ENCODE results near the gene DCTN4.
A peak's percentile ranks its signal among the peaks of the same experiment; 100 is the strongest.
"Not testable (repeated sequence)": the region's sequence is repeated elsewhere in the genome, so short reads cannot be mapped to it uniquely, and the experiment has no call there.

Gene DCTN4

DNA sequence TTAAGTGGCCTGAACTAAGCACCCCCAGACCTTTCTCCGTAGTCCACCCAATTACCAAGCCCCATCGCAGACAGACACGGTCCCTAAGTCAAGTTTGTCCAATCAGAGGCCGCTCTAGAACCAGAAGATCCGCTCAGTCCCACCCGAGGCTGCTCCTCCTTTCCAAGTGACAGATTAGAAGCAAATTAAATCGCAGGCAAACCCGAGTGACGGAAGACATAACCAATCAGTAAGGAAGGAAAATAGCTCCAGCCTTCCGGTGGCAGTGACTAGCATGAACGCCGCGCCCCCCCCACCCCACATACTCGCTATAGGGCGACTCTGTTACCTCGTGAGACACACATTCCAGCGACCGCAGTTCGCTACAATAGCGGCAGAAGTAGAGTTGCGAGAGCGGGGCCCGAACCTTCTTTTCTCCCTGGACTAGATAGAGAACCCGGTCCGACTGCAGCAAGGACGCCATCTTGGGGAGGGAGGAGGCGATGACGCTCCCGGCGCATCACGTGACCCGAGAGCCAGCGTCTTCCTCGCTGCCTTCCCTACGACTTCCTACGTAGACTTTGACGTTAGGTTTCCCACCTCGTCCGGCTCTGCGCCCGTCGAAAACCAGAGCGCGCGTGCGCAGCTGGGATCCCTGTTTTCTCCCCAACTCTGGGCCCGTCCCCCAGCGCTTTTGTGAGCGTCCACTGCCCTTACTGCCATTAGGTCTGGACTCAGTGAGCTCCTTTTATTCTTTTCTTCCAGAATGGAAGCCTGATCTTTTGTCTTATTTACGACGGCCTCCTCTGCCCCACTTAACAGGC is at the start of gene DCTN4:
Gene DCTN4 (minus strand): TSS at position 487 of the 803 bp plus-strand sequence. CDS start 24 bp downstream, at position 463.
- H3K36me3 Mint-ChIP-seq: peaks cover 13 to 23% of the 10 kb centered on the region in 2 donors
- peak; percentile 90 for DNase-seq
- H3K4me1 Mint-ChIP-seq: peaks cover 13 to 32% of the 10 kb centered on the region in 2 donors
- H3K27ac Mint-ChIP-seq: no peak within 1 kb of the TSS
- ATAC-seq (replicated peaks): peak; percentile 93 to 95
- H3K9me3 Mint-ChIP-seq: no peaks in the 10 kb centered on the region
- H3K27me3 Mint-ChIP-seq: peaks cover 6 to 7% of the 10 kb centered on the region in 2 donors
- H3K4me3 Mint-ChIP-seq: no peak within 1 kb of the TSS

- Mint-ChIP-seq H3K27me3 (peaks cover 9 to 15% of the 10 kb centered on the region in 2 donors), H3K4me1 (no peaks in the 10 kb centered on the region), H3K4me3 (no peak overlapping the region), H3K27ac (no peak overlapping the region), H3K36me3 (peaks cover 0 to 6% of the 10 kb centered on the region in 2 donors), H3K9me3 (peaks cover 5 to 9% of the 10 kb centered on the region in 2 donors)
- no peak for DNase-seq
- no peak for ATAC-seq (replicated peaks)
Measured at GRCh38 chr5:150804388-150804787, 45.6 kb upstream of the DCTN4 start.

- peaks cover 4 to 9% of the 10 kb centered on the region in 2 donors for H3K9me3 Mint-ChIP-seq
- DNase-seq: no peak
- ATAC-seq (replicated peaks): peak; percentile 38 to 46
- H3K4me3 Mint-ChIP-seq: no peak overlapping the region
- peaks cover 9 to 15% of the 10 kb centered on the region in 2 donors for H3K27me3 Mint-ChIP-seq
- no peaks in the 10 kb centered on the region for H3K4me1 Mint-ChIP-seq
- peaks cover 7 to 10% of the 10 kb centered on the region in 2 donors for H3K36me3 Mint-ChIP-seq
- no peak overlapping the region for H3K27ac Mint-ChIP-seq
Measured at GRCh38 chr5:150801117-150801927, 42.5 kb upstream of the DCTN4 start.

DNA sequence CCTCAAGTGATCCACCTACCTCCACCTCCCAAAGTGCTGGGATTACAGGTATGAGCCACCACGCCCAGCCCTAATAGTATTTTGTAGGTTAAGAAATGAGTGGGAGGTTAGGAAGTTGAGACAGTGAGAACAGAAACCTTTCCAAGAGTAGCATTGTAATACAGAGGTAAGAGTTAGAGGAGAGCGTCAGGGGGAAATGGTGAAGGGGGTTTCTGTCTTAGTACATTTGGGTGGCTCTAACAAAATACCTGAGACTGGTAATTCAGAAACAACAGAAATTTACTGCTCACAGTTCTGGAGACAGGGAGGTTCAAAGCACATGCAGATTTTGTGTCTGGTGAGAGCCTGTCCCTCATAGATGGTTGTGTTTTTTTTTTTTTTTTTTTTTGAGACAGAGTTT is 38.6 kb upstream of the DCTN4 start:
- Mint-ChIP-seq H3K27me3 (peaks cover 7 to 8% of the 10 kb centered on the region in 2 donors), H3K36me3 (peaks cover 11 to 15% of the 10 kb centered on the region in 2 donors), H3K9me3 (no peaks in the 10 kb centered on the region), H3K27ac (no peak overlapping the region), H3K4me1 (peaks cover 5 to 11% of the 10 kb centered on the region in 2 donors), H3K4me3 (no peak overlapping the region)
- ATAC-seq (replicated peaks) (no peak), DNase-seq (no peak)

DNA sequence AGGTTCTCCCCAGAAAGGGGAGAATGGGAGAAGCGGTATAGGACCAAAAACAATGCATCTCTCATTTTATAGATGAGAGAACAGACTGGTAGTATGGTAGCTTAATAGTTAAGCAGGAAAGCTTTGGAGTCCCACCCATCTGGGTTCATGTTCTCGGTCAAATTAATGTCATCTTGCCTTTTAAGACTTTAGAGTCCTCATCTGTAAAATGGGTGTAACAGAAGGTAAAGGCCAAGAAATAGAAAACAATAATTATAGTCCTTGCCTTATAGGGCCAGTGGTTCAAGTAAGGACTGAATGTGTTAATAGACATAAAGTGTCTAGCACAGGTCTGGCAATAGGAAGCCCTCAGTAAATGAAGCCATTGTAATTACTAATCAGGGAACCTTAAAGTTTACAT is 36.1 kb upstream of the DCTN4 start:
- Mint-ChIP-seq H3K9me3 (no peaks in the 10 kb centered on the region), H3K4me3 (no peak overlapping the region), H3K4me1 (peaks cover 11 to 24% of the 10 kb centered on the region in 2 donors), H3K27ac (no peak overlapping the region), H3K36me3 (peaks cover 11 to 15% of the 10 kb centered on the region in 2 donors), H3K27me3 (peaks cover 13% of the 10 kb centered on the region in 2 donors)
- DNase-seq (no peak), ATAC-seq (replicated peaks) (no peak)

DNA sequence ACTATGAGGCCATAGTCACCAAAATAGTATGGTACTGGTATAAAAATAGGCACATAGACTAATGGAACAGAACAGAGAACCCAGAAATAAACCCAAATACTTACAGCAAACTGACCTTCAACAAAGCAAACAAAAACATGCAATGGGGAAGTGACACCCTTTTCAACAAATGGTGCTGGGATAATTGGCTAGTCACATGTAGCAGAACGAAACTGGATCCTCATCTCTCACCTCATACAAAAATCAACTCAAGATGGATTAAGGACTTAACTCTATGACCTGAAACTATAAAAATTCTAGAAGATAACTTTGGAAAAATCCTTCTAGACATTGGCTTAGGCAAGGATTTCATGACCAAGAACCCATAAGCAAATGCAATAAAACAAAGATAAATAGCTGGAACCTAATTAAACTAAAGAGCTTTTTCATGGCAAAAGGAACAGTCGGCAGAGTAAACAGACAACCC is 34.6 kb upstream of the DCTN4 start:
- H3K27me3 Mint-ChIP-seq: peaks cover 13 to 17% of the 10 kb centered on the region in 2 donors
- DNase-seq; H3K27ac Mint-ChIP-seq; ATAC-seq (replicated peaks); H3K4me3 Mint-ChIP-seq; H3K9me3 Mint-ChIP-seq: not testable (repeated sequence)
- peaks cover 11 to 15% of the 10 kb centered on the region in 2 donors for H3K36me3 Mint-ChIP-seq
- peaks cover 13 to 32% of the 10 kb centered on the region in 2 donors for H3K4me1 Mint-ChIP-seq

- H3K27ac Mint-ChIP-seq: no peak overlapping the region
- DNase-seq (no peak), ATAC-seq (replicated peaks) (no peak)
- H3K4me3 Mint-ChIP-seq: no peak overlapping the region
- peaks cover 13 to 22% of the 10 kb centered on the region in 2 donors for H3K27me3 Mint-ChIP-seq
- H3K4me1 Mint-ChIP-seq: peaks cover 13 to 32% of the 10 kb centered on the region in 2 donors
- no peaks in the 10 kb centered on the region for H3K9me3 Mint-ChIP-seq
- H3K36me3 Mint-ChIP-seq: peaks cover 8 to 11% of the 10 kb centered on the region in 2 donors
Measured at GRCh38 chr5:150791536-150791935, 32.7 kb upstream of the DCTN4 start.

- Mint-ChIP-seq H3K27ac (peak overlapping the region; percentile 65), H3K27me3 (peaks cover 19 to 27% of the 10 kb centered on the region in 2 donors), H3K36me3 (peaks cover 13 to 14% of the 10 kb centered on the region in 2 donors), H3K4me1 (peaks cover 13 to 32% of the 10 kb centered on the region in 2 donors), H3K4me3 (peak overlapping the region in 1 of 2 donors; percentile 55), H3K9me3 (peaks cover 2 to 4% of the 10 kb centered on the region in 2 donors)
- ATAC-seq (replicated peaks) (peak; percentile 99 to 100), DNase-seq (peak; percentile 55)
Measured at GRCh38 chr5:150789943-150790611, 31.3 kb upstream of the DCTN4 start.

GRCh38 chr5:150789450-150789849 is 30.6 kb upstream of the DCTN4 start:
- Mint-ChIP-seq H3K27me3 (peaks cover 25 to 26% of the 10 kb centered on the region in 2 donors), H3K4me3 (peak overlapping the region in 1 of 2 donors; percentile 55), H3K27ac (no peak overlapping the region), H3K36me3 (peaks cover 13 to 16% of the 10 kb centered on the region in 2 donors), H3K9me3 (peaks cover 2 to 4% of the 10 kb centered on the region in 2 donors), H3K4me1 (peaks cover 15 to 37% of the 10 kb centered on the region in 2 donors)
- DNase-seq: no peak
- no peak for ATAC-seq (replicated peaks)

- H3K9me3 Mint-ChIP-seq: peaks cover 2 to 4% of the 10 kb centered on the region in 2 donors
- peaks cover 17 to 41% of the 10 kb centered on the region in 2 donors for H3K4me1 Mint-ChIP-seq
- H3K36me3 Mint-ChIP-seq: peaks cover 12 to 18% of the 10 kb centered on the region in 2 donors
- H3K4me3 Mint-ChIP-seq: no peak overlapping the region
- ATAC-seq (replicated peaks) (no peak), DNase-seq (no peak)
- peaks cover 22 to 27% of the 10 kb centered on the region in 2 donors for H3K27me3 Mint-ChIP-seq
- no peak overlapping the region for H3K27ac Mint-ChIP-seq
Measured at GRCh38 chr5:150788977-150789376, 30.2 kb upstream of the DCTN4 start.

GRCh38 chr5:150787656-150788055 is 28.8 kb upstream of the DCTN4 start:
- Mint-ChIP-seq H3K4me1 (peaks cover 21 to 44% of the 10 kb centered on the region in 2 donors), H3K27me3 (peaks cover 22 to 25% of the 10 kb centered on the region in 2 donors), H3K9me3 (peaks cover 2 to 4% of the 10 kb centered on the region in 2 donors), H3K27ac (no peak overlapping the region), H3K36me3 (peaks cover 3 to 25% of the 10 kb centered on the region in 2 donors), H3K4me3 (no peak overlapping the region)
- ATAC-seq (replicated peaks) (no peak), DNase-seq (no peak)

- H3K4me3 Mint-ChIP-seq: no peak overlapping the region
- no peak overlapping the region for H3K27ac Mint-ChIP-seq
- H3K4me1 Mint-ChIP-seq: peaks cover 24 to 51% of the 10 kb centered on the region in 2 donors
Measured at GRCh38 chr5:150786876-150787275, 28.1 kb upstream of the DCTN4 start.

GRCh38 chr5:150785950-150786349 is 27.1 kb upstream of the DCTN4 start:
- H3K27ac Mint-ChIP-seq: no peak overlapping the region
- peaks cover 26 to 31% of the 10 kb centered on the region in 2 donors for H3K27me3 Mint-ChIP-seq
- H3K9me3 Mint-ChIP-seq: peaks cover 2 to 4% of the 10 kb centered on the region in 2 donors
- no peak for ATAC-seq (replicated peaks)
- peaks cover 15 to 41% of the 10 kb centered on the region in 2 donors for H3K36me3 Mint-ChIP-seq
- H3K4me3 Mint-ChIP-seq: no peak overlapping the region
- no peak for DNase-seq
- H3K4me1 Mint-ChIP-seq: peaks cover 32 to 55% of the 10 kb centered on the region in 2 donors

More at GRCh38 chr5:150786876-150787275, 28.1 kb upstream of the DCTN4 start:
- DNase-seq (no peak), ATAC-seq (replicated peaks) (no peak)
- peaks cover 25 to 29% of the 10 kb centered on the region in 2 donors for H3K27me3 Mint-ChIP-seq
- peaks cover 2 to 4% of the 10 kb centered on the region in 2 donors for H3K9me3 Mint-ChIP-seq
- peaks cover 7 to 32% of the 10 kb centered on the region in 2 donors for H3K36me3 Mint-ChIP-seq

All from stimulated activated naive B cell treated with anti-CD40 and anti-IgM and Interleukin-4, amounts not matched to agents 10 μg/mL and 1 μg/mL and 100 μg/mL, for 72 hours (primary cell).